ENCODE measurements around the gene ATP2B2. TPM values are rescaled to one million over a fixed set of nuclear protein-coding genes. Genes with fewer than 3 reads are reported as not detected.

Gene ATP2B2
- total and polyA plus RNA-seq, 2 experiments from 2014 or later, result 0.42 to 0.63 TPM

- no peaks in the 10 kb centered on the region for H3K9me3 Mint-ChIP-seq
- Histone ChIP-seq H3K4me1 (ENCODE audit: insufficient read depth) (peaks cover 20% of the 10 kb centered on the region; the same call in 1 of the 2 replicates), H3K27me3 (ENCODE audit: insufficient read depth) (no peaks in the 10 kb centered on the region), H3K27ac (ENCODE audit: low read depth) (no peak overlapping the region), H3K36me3 (ENCODE audit: insufficient read depth) (no peaks in the 10 kb centered on the region), H4K20me1 (replicated peaks; ENCODE audit: insufficient read depth) (no peaks in the 10 kb centered on the region), H3F3A (replicated peaks; ENCODE audit: low read depth) (no peaks in the 10 kb centered on the region), H2AFZ (no peak overlapping the region), H3K79me2 (replicated peaks; ENCODE audit: insufficient read depth) (no peaks in the 10 kb centered on the region), H3K4me2 (no peak overlapping the region), H3K9me2 (ENCODE audit: insufficient read depth) (no peaks in the 10 kb centered on the region), H3K4me3 (no peak overlapping the region)
- no peak overlapping the region for H3K27ac Mint-ChIP-seq
- H3K36me3 Mint-ChIP-seq (ENCODE audit: low read depth), result no peaks in the 10 kb centered on the region; the same call in 2 of the 3 replicates
- H3K4me1 Mint-ChIP-seq, result peaks cover 36% of the 10 kb centered on the region
- H3K27me3 Mint-ChIP-seq (ENCODE audit: insufficient read depth, low read depth, poor library complexity), result peaks cover 7% of the 10 kb centered on the region
- ATAC-seq (no peak), DNase-seq (ENCODE audit: low spot score) (no peak)
- TF ChIP-seq CTCF (conservative IDR thresholded peaks at IDR 0.05; ENCODE audit: low read depth in 2 of 2) (no peak), EZH2phosphoT487 (IDR thresholded peaks at IDR 0.05; ENCODE audit: unreplicated experiment) (no peak), JUNB (IDR thresholded peaks at IDR 0.05; ENCODE audit: unreplicated experiment) (no peak), ZNF462 (CRISPR knock-in tag; IDR thresholded peaks at IDR 0.05) (no peak), POLR2AphosphoS5 (IDR thresholded peaks at IDR 0.05; ENCODE audit: low read depth) (no peak), CREB1 (CRISPR knock-in tag; IDR thresholded peaks at IDR 0.05; ENCODE audit: low read depth) (no peak), EZH2 (IDR thresholded peaks at IDR 0.05; ENCODE audit: low read depth, unreplicated experiment) (no peak), REST (IDR thresholded peaks at IDR 0.05; ENCODE audit: unreplicated experiment) (no peak), ZNF331 (CRISPR knock-in tag; IDR thresholded peaks at IDR 0.05; ENCODE audit: low read depth) (no peak), STAT1 (IDR thresholded peaks at IDR 0.05; ENCODE audit: unreplicated experiment) (no peak), ZNF114 (CRISPR knock-in tag; IDR thresholded peaks at IDR 0.05) (no peak), NANOG (IDR thresholded peaks at IDR 0.05; ENCODE audit: borderline replicate concordance) (no peak), ETS1 (IDR thresholded peaks at IDR 0.05) (no peak)
- H3K4me3 Mint-ChIP-seq, result no peak overlapping the region
These were observed 107.0 kb downstream of the ATP2B2 start for GRCh38 chr3:10398341-10398740.

Measured in GM23338 (cell line).